NCI-H510A treated with DMSO at 0.1 percent for 48 hours (cell line): ENCODE data around the gene TRMT1.

ENCODE experiments used
- DNase-seq: peaks from one replicate; lab custom pipeline; 2025; lab: John Stamatoyannopoulos, UW

Gene TRMT1

GRCh38 chr19:13070425-13071140 is 46.0 kb downstream of the TRMT1 start:
- DNase-seq: no peak

DNA sequence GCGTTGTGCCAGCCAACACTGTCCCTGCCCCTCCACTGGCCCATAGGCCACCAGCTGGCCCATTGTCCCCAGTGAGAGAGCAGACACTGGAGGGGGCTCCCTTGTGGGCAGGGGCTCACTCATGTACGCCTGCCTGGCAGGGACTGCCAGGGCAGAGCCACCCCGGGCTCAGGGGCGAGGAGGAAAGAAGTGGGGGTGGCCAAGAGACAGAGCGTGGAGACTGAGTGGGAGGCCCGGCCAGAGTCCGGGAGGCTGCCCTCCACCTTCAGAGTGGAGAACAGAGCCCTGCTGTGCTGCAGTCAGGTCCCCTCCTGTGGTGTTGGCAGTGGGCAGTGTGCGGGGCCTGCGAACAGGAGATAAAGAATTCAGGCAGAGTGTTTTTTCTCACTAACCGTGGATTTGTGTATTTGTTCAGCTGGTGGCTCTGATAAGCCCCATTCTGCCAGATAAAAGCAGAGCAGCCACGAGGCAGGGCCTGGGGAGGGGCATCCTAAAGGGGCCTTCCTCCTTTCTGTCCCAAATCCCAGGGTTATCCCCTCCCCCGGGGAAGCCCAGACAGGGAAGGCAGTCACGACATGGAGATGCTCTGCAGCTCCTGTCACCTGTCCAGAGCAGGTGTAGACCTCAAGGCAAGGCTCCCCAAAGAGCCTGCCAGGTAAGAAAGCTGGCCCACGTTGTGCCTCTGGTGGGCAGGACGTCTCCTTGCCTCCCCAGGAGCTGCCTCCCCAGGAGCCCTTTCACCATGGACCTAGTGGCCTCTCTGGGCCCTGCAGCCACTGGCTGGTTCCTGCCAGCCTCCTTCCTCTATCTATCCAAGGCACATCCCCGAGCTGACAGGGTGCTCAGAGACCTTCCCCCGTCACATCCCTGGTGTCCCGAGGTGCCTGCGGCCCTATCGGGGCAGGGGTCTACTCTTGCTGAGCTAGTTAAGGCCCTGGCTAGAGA is 46.9 kb downstream of the TRMT1 start:
- DNase-seq: no peak

GRCh38 chr19:13068085-13068846 is 48.3 kb downstream of the TRMT1 start:
- DNase-seq: no peak

- no peak for DNase-seq
Observed at GRCh38 chr19:13066933-13067807, 49.4 kb downstream of the TRMT1 start.

DNA sequence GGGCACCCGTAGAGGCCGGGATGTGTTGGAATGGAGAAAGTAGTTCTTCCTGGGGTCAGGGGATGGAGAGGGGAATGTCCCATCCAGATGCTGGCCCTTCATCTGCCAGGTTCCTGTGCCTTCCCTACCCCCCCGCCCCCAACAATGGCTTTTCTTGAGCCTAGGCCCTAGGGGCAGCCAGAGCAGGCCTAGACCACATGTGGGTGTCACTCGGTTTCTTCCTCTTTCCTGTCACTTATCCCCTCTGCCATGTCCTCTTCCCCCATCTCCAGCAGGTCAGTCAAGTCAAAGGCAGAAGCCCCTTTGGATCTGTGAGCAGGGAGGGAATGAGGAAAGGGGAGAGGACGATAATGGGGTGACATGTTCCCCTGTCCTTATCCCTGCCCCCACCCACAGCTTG is 50.3 kb downstream of the TRMT1 start:
- no peak for DNase-seq

DNA sequence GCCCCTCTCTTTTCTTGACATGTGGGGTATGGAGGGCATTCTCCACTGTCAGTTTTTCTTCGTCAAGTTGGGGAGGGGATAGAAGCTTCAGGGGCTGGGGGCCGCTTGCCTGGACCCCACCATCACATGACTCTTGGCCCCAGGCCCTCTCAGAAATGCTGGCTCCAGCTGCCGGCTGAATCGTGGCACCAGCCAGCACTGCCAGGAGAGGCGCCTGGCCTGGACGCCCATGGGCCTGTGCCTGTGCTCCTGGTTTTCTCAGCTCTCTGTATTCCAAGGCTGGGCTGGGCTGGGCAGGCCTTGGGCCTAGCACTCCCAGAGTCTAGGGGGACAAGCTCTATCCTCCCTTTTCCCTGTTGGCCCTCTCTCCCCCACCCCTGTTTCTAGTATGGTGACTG is 52.4 kb downstream of the TRMT1 start:
- DNase-seq: no peak

GRCh38 chr19:13063461-13064091 is 53.0 kb downstream of the TRMT1 start:
- no peak for DNase-seq

- DNase-seq: no peak
Observed at GRCh38 chr19:13062317-13062716, 54.2 kb downstream of the TRMT1 start.

DNA sequence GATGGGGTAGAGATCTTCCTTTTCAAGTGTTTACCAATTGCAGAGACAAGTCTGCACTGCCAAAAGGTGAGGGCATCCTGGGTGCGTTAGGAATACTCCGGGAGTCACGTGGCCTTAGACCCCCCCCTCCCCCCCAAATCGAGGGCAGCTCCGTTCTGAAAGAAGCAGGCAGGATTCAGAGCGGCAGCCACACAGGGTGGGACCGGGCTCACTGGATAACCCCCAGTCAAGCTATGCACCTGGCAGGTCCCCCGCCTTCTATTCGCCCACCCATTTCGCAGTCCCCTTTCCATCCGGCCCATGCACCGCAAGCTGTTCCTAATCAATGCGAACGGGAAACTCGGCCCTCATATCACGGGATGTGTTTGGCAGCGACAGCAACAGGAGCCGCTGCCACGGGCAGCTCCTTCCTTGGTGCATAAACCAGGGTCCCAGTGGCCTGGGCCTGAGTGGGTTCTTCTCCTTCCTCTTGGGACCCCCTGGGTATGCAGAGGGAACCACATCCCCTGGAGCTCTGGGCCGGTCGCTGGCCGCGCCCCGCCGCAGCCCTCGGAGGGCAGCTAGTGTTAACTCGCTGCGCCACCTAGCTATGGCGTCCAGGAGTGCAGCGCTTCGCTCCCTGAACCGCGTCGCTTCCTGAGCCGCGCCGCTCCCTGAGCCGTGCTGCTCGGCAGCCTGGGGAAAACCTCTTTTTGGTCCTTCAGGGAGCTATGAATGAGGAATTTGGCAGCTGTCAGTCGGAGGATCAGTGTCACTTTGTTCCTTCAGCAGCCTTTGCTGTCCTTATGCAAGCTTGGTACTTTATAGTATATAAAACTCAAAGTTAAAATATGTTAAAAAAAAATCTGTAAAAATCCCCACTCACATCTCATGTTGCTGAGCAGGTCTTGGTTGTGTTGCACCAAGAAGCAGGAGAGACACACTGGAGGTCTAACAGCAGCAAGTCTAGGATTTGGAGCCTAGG is 55.3 kb downstream of the TRMT1 start:
- peak; percentile 86 for DNase-seq

DNA sequence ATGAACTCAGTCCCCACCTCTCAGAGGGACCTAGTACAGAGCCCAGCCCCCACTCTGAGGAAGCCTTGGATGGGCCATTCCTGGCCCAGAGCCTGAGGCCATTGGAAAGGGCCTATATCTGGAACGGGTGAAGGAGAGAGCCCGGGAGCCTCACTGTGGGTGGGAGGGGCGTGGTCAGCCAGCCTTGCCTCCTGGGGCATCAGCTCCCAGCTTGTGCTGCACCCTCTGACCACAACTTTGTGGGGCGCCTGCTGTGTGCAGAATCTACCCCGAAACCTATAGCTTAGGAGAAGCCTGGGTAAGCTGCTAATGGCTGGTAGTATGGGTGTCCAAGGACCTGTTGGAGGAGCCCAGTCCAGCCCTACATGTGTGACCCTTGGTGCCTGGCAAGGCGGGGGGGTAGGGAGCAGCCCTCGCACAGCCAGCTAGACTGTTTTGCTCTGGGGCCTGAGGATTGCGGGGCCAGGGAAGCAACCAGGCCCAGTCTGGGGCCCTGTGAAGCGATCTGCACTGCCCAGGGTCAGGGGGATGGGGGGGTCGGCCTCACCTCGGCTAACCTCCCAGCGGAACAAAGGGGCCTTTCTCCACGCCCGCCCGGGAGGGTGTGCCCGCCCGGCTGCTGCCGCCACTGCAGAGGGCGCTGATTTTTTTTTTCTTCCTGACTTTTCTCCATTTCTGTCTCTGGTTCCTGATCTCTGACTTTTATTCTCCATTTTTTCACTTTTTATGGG is 56.1 kb downstream of the TRMT1 start:
- DNase-seq: no peak

DNA sequence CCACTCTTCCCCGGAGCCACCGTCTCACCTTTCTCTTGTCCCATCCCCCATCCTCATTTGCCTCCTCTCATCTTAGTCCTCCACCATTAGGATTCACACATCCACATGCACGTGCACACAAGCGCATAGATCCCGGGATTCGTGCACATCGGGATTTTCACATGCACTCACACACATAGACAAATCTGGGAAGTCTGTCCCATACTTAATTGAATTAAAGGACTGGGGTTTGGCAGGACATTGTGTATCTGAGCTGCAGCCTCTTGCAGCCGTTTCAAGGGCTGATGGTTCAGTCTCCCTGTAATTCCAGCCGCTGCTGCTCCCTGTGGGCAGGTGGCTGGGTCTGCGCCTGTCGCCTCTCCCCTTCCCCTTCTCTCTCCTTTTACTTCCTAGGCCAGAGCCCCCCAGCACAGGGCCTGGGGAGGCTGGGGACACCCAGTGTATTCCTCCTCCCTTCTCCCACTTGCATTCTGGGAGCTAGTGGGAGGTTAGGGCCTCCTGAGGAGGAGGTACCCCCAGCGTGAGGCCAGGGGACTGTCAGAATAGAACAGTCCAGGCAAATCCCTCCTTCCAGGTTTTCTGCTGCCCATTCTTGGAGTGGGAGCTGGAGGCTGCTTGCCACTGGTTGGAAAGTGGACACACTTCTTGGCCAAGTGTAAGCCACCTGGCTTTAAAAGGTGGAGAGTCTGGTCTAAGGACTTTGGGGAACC is 57.4 kb downstream of the TRMT1 start:
- no peak for DNase-seq

DNA sequence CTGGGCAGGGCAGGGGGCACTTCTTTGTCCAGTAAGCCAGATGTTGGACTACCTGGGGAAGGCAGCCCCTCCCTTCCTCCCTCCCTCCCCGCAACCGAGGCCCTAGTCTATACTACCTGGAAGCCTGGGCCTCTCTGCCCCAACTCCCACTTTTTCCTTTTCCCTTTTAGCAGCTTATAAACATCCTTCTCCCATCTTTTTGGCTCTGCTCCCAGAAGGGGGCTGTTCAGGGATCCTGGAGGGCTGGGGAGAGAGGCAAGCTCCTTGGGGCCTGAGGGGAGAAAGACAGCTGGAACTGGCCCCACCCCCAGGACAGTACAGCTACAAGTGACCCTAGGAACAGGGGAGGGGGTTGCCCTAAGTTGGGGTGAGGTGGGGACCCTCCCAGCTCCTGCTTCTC is 58.8 kb downstream of the TRMT1 start:
- no peak for DNase-seq

GRCh38 chr19:13057147-13057572 is 59.4 kb downstream of the TRMT1 start:
- DNase-seq: peak; percentile 52

DNA sequence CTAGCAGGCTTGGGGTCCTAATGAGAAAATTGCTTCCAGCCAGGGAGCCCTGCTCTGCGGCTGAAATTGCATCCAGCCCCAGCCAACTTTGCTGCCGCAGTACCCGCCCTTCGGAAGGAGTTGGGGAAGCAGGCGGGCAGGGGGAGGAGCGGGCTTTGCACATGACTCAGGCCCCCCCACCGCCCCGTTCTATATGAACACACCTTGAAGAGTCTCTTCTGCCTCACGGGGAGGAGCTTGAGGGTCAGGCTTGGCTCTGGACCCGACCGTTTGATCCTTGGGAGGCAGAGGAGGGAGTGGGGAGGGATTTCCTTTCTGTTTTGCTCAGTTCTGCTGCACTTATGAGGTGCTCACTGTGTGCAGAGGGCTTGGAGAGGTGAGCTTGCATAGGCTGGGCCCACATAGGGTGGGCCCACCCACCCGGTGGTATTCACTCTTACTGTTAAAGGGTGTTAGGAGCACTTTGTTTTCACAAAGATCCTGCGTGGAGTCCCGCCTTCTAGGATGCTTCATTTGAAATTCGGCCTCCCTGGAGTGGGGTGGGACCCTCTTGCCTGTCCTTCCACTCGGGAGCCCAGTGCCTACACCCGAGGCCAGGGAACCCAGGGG is 60.4 kb downstream of the TRMT1 start:
- DNase-seq: peak; percentile 59

DNA sequence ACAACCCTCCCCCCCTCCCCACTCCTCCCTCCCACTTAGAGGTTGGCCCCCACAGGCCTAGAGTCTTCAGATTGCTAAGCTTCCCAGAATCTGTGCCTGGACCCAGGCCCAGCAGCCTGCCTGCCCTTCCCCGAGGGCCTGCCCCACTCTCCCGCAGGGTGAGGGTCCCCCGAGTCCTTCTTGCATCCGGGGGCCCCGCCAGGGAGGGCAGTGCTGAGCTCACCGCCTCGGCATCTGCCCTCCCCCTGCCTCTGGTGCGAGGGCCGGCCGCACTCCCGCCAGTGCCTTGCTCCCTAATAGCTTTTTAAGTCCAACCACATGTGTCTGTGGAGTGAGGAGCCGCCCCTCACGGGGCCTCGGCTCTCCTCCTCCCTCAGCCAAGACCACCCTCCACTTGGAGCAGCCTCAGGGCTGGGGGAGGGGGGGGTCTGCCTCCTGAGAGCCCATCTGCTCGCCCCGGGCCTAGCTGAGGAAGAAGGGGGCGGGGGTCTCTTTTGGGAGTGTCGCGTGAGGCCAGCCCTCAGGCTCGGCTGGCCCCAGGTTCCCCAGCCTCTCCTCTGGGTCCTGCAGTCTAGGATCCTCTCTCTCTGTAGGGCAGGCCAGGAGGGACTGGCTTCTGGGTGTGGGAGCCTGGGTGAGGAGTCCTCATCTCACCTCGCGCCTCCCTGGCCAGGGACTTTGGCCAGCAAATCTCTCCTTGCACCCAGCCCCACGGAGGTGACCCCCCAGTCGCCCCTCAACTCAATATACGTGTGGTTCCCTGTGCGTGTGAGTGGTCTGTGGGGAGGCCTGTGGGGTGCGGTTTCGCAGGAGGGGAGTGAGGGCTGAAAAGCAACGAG is 61.1 kb downstream of the TRMT1 start:
- no peak for DNase-seq
